OCI-LY7 (cell line): Measurements from ENCODE around the gene SH2D7. TPM values are rescaled to one million over a fixed set of nuclear protein-coding genes. Genes with fewer than 3 reads are reported as not detected.

Experiments
- BruUV-seq: library from RNA; stranded (reverse); fragments of 400-500 nt; replicated peaks from 2 replicates; lab custom pipeline; 2021; lab: Mats Ljungman, UMichigan
- CTCF ChIA-PET: fragments of 300-600 bp; sonication (Branson Sonifier 250); formaldehyde crosslinking; loops from one replicate; lab custom pipeline; 2022; ENCODE audit warnings: antibody characterized with exemption; ENCODE audit not compliant: unreplicated experiment; lab: Charles Lee
- POLR2A ChIA-PET: fragments of 300-600 bp; sonication (Branson Sonifier 250); formaldehyde crosslinking; loops from one replicate; lab custom pipeline; 2022; ENCODE audit warnings: antibody characterized with exemption; lab: Charles Lee
- DNase-seq: peaks from one replicate; pipeline ENCODE4 v3.0.0-alpha.2; 2015; ENCODE audit warnings: low spot score
- H2AFZ ChIP-seq: fragments of 200-600 bp; sonication (generic), shearing (Covaris generic); 2 replicates; pipeline ENCODE4 v1.6.1; 2014; ENCODE audit warnings: mild to moderate bottlenecking, antibody characterized with exemption, low read length, moderate library complexity
- H3K27ac ChIP-seq: fragments of 200-600 bp; sonication (generic); 2 replicates; pipeline ENCODE4 v1.5.1; 2014; ENCODE audit warnings: mixed run types, low read depth, mild to moderate bottlenecking, moderate library complexity, low read length, inconsistent platforms; ENCODE audit not compliant: poor library complexity, severe bottlenecking
- H3K36me3 ChIP-seq: fragments of 200-600 bp; sonication (generic); 2 replicates; pipeline ENCODE4 v1.6.1; 2014; ENCODE audit warnings: mild to moderate bottlenecking, antibody characterized with exemption, low read length, moderate library complexity, mixed read lengths; ENCODE audit not compliant: insufficient read depth
- H3K4me1 ChIP-seq: fragments of 200-600 bp; sonication (generic); 2 replicates; pipeline ENCODE4 v1.5.1; 2014; ENCODE audit warnings: mild to moderate bottlenecking, low read length; ENCODE audit not compliant: insufficient read depth, poor library complexity, severe bottlenecking
- H3K4me2 ChIP-seq: fragments of 200-600 bp; sonication (generic); 2 replicates; pipeline ENCODE4 v1.6.1; 2014; ENCODE audit warnings: mild to moderate bottlenecking, low read length
- H3K4me3 ChIP-seq: fragments of 200-600 bp; sonication (generic); 2 replicates; pipeline ENCODE4 v1.5.1; 2014; ENCODE audit warnings: mild to moderate bottlenecking, low read depth, low read length; ENCODE audit not compliant: poor library complexity, severe bottlenecking
- H3K79me2 ChIP-seq: fragments of 200-600 bp; sonication (generic); 2 replicates; pipeline ENCODE4 v1.6.1; 2016; ENCODE audit warnings: low read depth, mild to moderate bottlenecking, low read length, moderate library complexity, mixed read lengths; ENCODE audit not compliant: insufficient read depth
- H3K9me2 ChIP-seq: fragments of 200-600 bp; sonication (generic); 2 replicates; pipeline ENCODE4 v1.6.1; 2016; ENCODE audit warnings: mild to moderate bottlenecking, low read length, mixed read lengths; ENCODE audit not compliant: insufficient read depth
- H3K9me3 ChIP-seq: fragments of 200-600 bp; sonication (generic); 2 replicates; pipeline ENCODE4 v1.6.1; 2014; ENCODE audit warnings: mild to moderate bottlenecking, mixed run types, low read length, mixed read lengths
- H4K20me1 ChIP-seq: fragments of 200-600 bp; sonication (generic); 2 replicates; pipeline ENCODE4 v1.6.1; 2014; ENCODE audit warnings: mild to moderate bottlenecking, antibody characterized with exemption, low read length, moderate library complexity, mixed read lengths; ENCODE audit not compliant: insufficient read depth
- EZH2phosphoT487 ChIP-seq: fragments of 200-600 bp; sonication (generic); IDR thresholded peaks from 2 replicates; pipeline ENCODE4 v1.6.1; 2018; ENCODE audit warnings: low read depth, borderline replicate concordance, mild to moderate bottlenecking, mixed run types, antibody characterized with exemption, low read length, moderate library complexity, mixed read lengths
- intact Hi-C: fragments of 100-400 bp; cut with micrococcal nuclease; formaldehyde crosslinking; loops from one replicate; pipeline ENCODE4 v1.10.0; 2022; ENCODE audit not compliant: unreplicated experiment
- total RNA-seq, 2 experiments: library from RNA; depleted of rRNA in 1 of 2; stranded (reverse); fragments of >200 nt in 1 of 2; shearing (Covaris generic) in 1 of 2; gene quantifications; 2 replicates each; pipeline ENCODE4 v1.2.3, GENCODE V29; 2014 to 2022
- TF ChIP-seq, protein P1 (sequence below): fragments of 200-600 bp; sonication (generic); conservative IDR thresholded peaks from 2 replicates; pipeline ENCODE4 v1.5.1; 2014; ENCODE audit warnings: mild to moderate bottlenecking, antibody characterized with exemption, low read length, moderate library complexity, mixed read lengths

Gene SH2D7
- total RNA-seq, 2 experiments from 2014 or later, result not detected

DNA sequence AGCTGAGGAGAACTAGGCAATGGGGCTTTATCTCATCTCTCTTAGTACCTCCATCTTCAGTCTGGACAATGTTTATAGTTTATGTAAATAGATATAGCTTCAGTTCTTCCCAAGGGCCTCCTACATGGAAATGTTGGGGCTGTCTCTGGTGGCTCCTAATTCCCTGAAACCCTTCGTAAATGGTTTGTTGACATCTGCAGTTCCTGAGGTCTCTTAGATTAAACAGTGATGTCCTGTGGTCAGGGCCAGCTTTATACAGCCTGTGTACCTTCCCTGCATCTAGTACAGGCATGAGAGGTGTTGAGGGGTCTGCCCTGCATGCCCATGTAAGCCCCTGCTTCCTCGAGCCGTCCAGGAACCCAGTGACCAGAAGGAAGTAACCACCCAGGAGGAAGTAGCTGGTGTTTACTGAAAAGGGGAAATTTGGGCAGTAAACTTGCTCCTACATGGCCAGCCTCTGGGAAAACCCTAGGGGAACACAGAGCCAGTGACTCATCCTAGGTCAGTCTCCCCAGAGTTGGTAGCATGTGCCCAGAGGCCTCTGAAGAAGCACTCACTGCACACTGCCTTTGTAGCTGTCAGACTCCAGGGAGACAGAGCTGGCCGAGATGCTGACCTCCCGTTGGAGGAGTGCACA, 10.1 kb upstream of the SH2D7 start:
- H4K20me1 ChIP-seq, result no peaks in the 10 kb centered on the region
- no peak overlapping the region for H3K4me3 ChIP-seq
- no peaks in the 10 kb centered on the region for H3K9me2 ChIP-seq
- H3K9me3 ChIP-seq, result no peaks in the 10 kb centered on the region
- ChIA-PET POLR2A (interaction anchor here (1.6 kb wide), 1 partner anchor 11 kb away, joined by 5 read pairs; no protein-coding TSS in a partner anchor), CTCF (no interaction called here)
- no peak overlapping the region for H3K4me2 ChIP-seq
- no peaks in the 10 kb centered on the region for H3K79me2 ChIP-seq
- peaks cover 18% of the 10 kb centered on the region for H3K4me1 ChIP-seq
- DNase-seq, result no peak
- no peak for TF ChIP-seq EZH2phosphoT487
- TF ChIP-seq, protein P1, sequence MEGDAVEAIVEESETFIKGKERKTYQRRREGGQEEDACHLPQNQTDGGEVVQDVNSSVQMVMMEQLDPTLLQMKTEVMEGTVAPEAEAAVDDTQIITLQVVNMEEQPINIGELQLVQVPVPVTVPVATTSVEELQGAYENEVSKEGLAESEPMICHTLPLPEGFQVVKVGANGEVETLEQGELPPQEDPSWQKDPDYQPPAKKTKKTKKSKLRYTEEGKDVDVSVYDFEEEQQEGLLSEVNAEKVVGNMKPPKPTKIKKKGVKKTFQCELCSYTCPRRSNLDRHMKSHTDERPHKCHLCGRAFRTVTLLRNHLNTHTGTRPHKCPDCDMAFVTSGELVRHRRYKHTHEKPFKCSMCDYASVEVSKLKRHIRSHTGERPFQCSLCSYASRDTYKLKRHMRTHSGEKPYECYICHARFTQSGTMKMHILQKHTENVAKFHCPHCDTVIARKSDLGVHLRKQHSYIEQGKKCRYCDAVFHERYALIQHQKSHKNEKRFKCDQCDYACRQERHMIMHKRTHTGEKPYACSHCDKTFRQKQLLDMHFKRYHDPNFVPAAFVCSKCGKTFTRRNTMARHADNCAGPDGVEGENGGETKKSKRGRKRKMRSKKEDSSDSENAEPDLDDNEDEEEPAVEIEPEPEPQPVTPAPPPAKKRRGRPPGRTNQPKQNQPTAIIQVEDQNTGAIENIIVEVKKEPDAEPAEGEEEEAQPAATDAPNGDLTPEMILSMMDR, result no peak
- H3K36me3 ChIP-seq, result no peaks in the 10 kb centered on the region
- no TSS peak for BruUV-seq
- H3K27ac ChIP-seq, result no peak overlapping the region
- H2AFZ ChIP-seq, result no peak overlapping the region
- intact Hi-C loops, result no loop called here

DNA sequence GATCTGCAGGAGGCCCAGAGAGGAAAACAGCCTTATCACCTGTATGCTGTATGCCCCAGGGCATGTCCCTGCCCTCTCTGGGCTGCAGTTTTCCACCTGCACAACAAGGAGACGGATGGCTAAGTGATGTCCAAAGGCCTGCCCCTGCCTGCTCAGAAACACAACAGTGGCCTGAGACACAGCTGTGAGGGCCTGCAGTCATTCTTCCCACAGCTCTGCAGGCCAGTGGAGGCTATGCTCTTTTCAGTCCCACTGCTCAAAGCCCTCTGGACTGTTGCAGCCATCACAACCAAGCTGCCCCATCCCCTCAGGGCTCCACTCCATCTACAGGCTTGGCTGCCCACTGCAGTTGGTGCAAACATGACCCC, 9.6 kb upstream of the SH2D7 start:
- DNase-seq, result no peak
- H3K4me2 ChIP-seq, result no peak overlapping the region
- TF ChIP-seq, protein P1, result no peak
- TF ChIP-seq EZH2phosphoT487, result no peak
- no peak overlapping the region for H2AFZ ChIP-seq
- intact Hi-C loops, result no loop called here
- CTCF ChIA-PET, result no interaction called here
- H3K9me2 ChIP-seq, result no peaks in the 10 kb centered on the region
- POLR2A ChIA-PET, result interaction anchor here (1.6 kb wide), 1 partner anchor 11 kb away, joined by 5 read pairs; no protein-coding TSS in a partner anchor
- H3K9me3 ChIP-seq, result no peaks in the 10 kb centered on the region
- peaks cover 20% of the 10 kb centered on the region for H3K4me1 ChIP-seq
- no peak overlapping the region for H3K27ac ChIP-seq
- H3K36me3 ChIP-seq, result no peaks in the 10 kb centered on the region
- no peaks in the 10 kb centered on the region for H3K79me2 ChIP-seq
- H3K4me3 ChIP-seq, result no peak overlapping the region
- H4K20me1 ChIP-seq, result no peaks in the 10 kb centered on the region
- no TSS peak for BruUV-seq

DNA sequence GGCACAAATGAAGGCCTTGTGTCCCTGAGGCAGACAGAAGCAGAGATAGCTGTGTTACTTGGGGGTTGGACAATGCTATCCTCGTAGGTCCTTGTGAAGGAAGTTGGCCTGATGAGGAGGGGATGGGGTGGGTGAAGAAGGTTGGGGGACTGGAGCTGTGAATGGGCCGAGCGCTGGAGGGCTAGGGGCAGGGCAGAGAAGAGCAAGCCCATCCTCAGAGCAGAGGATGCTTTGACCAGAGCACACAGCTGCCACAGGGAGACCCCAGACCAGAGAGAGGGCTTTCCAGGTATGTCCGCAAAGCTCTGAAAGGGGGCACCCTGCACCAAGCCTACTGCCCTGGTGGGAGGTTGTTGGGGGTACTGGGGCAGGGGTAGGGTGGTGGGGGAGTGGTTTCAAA, 9.2 kb upstream of the SH2D7 start:
- Histone ChIP-seq H3K36me3 (no peaks in the 10 kb centered on the region), H3K79me2 (no peaks in the 10 kb centered on the region), H4K20me1 (no peaks in the 10 kb centered on the region), H3K4me1 (peaks cover 20% of the 10 kb centered on the region), H3K27ac (no peak overlapping the region), H2AFZ (no peak overlapping the region), H3K9me3 (no peaks in the 10 kb centered on the region), H3K9me2 (no peaks in the 10 kb centered on the region), H3K4me3 (no peak overlapping the region), H3K4me2 (no peak overlapping the region)
- TF ChIP-seq EZH2phosphoT487, result no peak
- no TSS peak for BruUV-seq
- ChIA-PET POLR2A (interaction anchor here (1.0 kb wide), 1 partner anchor 72 kb away, joined by 3 read pairs; no protein-coding TSS in a partner anchor), CTCF (no interaction called here)
- intact Hi-C loops, result no loop called here
- no peak for DNase-seq
